ENCODE data around the gene REV3L. TPM values are rescaled to one million over a fixed set of nuclear protein-coding genes. Genes with fewer than 3 reads are reported as not detected.

The REV3L gene, protein sequence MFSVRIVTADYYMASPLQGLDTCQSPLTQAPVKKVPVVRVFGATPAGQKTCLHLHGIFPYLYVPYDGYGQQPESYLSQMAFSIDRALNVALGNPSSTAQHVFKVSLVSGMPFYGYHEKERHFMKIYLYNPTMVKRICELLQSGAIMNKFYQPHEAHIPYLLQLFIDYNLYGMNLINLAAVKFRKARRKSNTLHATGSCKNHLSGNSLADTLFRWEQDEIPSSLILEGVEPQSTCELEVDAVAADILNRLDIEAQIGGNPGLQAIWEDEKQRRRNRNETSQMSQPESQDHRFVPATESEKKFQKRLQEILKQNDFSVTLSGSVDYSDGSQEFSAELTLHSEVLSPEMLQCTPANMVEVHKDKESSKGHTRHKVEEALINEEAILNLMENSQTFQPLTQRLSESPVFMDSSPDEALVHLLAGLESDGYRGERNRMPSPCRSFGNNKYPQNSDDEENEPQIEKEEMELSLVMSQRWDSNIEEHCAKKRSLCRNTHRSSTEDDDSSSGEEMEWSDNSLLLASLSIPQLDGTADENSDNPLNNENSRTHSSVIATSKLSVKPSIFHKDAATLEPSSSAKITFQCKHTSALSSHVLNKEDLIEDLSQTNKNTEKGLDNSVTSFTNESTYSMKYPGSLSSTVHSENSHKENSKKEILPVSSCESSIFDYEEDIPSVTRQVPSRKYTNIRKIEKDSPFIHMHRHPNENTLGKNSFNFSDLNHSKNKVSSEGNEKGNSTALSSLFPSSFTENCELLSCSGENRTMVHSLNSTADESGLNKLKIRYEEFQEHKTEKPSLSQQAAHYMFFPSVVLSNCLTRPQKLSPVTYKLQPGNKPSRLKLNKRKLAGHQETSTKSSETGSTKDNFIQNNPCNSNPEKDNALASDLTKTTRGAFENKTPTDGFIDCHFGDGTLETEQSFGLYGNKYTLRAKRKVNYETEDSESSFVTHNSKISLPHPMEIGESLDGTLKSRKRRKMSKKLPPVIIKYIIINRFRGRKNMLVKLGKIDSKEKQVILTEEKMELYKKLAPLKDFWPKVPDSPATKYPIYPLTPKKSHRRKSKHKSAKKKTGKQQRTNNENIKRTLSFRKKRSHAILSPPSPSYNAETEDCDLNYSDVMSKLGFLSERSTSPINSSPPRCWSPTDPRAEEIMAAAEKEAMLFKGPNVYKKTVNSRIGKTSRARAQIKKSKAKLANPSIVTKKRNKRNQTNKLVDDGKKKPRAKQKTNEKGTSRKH (N-terminal part only)
- total RNA-seq: 10 to 100 TPM; 29.3 to 35.4 TPM
- polyA plus RNA-seq (ENCODE audit: insufficient read length in 6 of 6): 10 to 100 TPM; 51.5 to 68.6 (median 58.2) TPM
- long read RNA-seq, donor 1, partial matches to known transcripts: 26 of 26 reads
- long read RNA-seq, donor 1, other reads (novel, unspliced or antisense): 0 of 26 reads
- long read RNA-seq, donor 2, partial matches to known transcripts: 23 of 23 reads
- long read RNA-seq, donor 2, other reads (novel, unspliced or antisense): 0 of 23 reads
- long read RNA-seq, donor 3, partial matches to known transcripts: 11 of 11 reads
- long read RNA-seq, donor 3, other reads (novel, unspliced or antisense): 0 of 11 reads
- long read RNA-seq, donor 4, partial matches to known transcripts: 2 of 5 reads
- long read RNA-seq, donor 4, other reads (novel, unspliced or antisense): 3 of 5 reads
- long read RNA-seq, donor 5, partial matches to known transcripts: 5 of 5 reads
- long read RNA-seq, donor 5, other reads (novel, unspliced or antisense): 0 of 5 reads
- long read RNA-seq, donor 6: 0 reads
- long read RNA-seq, donor 7: 0 reads
- long read RNA-seq, donor 8: 0 reads
- long read RNA-seq, donor 9: 0 reads
- long read RNA-seq, donor 10, partial matches to known transcripts: 0 of 1 reads
- long read RNA-seq, donor 10, other reads (novel, unspliced or antisense): 1 of 1 reads
- long read RNA-seq, donor 11, partial matches to known transcripts: 20 of 21 reads
- long read RNA-seq, donor 11, other reads (novel, unspliced or antisense): 0 of 21 reads
- long read RNA-seq, donor 12, partial matches to known transcripts: 24 of 24 reads
- long read RNA-seq, donor 12, other reads (novel, unspliced or antisense): 0 of 24 reads

DNA sequence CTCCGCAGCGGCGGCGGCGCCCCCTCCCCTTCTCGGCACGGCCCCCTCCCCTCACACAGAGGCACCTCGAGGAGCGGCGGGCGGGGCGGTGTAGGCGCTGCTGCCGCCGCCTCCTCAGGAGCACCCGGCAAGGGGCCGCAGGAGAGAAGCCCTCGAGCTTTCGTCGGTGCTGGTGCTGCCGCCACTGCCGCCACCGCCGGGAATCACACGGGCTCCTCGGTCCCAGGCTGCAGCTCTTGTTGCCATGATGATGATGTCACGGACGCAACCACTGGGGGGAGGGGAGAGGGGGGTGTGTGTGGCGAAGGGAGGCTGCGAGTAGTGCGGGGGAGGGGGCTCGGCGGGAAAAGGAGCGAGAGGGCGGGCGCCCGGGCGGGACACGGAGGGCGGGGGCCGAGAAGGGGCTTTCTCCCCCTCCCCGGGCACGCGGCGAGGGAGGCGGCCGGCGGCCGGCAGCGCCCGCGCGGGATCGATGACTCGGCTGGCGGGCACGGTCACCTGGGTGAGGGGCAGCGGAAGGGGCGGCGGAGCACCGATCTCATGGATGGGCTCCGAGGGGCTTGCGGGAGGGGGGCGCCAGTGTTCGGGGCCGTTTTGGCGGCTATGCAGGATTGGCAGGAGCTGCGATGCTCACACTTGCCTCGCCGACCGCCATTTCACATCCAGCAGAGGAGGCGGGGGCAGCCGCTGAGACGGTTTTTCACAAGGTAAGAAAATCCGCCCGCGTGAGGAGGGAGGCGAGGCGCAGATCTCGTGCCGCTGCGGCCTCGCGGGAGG is at the start of gene REV3L:
Gene REV3L, minus strand, starts transcription at position 260 of the 777 bp plus-strand sequence. CDS start 330 bp downstream, outside the sequence.
- peaks cover 26 to 70% of the 10 kb centered on the region in 2 donors for H3K4me1 ChIP-seq
- no peaks in the 10 kb centered on the region for H3K9me3 ChIP-seq
- H3K4me3 ChIP-seq: peak within 1 kb of the TSS; percentile 79 to 88
- peak within 1 kb of the TSS; percentile 99 for H3K27ac ChIP-seq
- intact Hi-C loops (cut with DNase I): no loop called here
- peak; percentile 75 for ATAC-seq
- DNase-seq: peak; percentile 90 to 95 (median 92)
- TF ChIP-seq, protein P1, sequence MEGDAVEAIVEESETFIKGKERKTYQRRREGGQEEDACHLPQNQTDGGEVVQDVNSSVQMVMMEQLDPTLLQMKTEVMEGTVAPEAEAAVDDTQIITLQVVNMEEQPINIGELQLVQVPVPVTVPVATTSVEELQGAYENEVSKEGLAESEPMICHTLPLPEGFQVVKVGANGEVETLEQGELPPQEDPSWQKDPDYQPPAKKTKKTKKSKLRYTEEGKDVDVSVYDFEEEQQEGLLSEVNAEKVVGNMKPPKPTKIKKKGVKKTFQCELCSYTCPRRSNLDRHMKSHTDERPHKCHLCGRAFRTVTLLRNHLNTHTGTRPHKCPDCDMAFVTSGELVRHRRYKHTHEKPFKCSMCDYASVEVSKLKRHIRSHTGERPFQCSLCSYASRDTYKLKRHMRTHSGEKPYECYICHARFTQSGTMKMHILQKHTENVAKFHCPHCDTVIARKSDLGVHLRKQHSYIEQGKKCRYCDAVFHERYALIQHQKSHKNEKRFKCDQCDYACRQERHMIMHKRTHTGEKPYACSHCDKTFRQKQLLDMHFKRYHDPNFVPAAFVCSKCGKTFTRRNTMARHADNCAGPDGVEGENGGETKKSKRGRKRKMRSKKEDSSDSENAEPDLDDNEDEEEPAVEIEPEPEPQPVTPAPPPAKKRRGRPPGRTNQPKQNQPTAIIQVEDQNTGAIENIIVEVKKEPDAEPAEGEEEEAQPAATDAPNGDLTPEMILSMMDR (IDR thresholded peaks at IDR 0.05): no peak
- H3K36me3 ChIP-seq: no peaks in the 10 kb centered on the region
- H3K27me3 ChIP-seq: no peaks in the 10 kb centered on the region

DNA sequence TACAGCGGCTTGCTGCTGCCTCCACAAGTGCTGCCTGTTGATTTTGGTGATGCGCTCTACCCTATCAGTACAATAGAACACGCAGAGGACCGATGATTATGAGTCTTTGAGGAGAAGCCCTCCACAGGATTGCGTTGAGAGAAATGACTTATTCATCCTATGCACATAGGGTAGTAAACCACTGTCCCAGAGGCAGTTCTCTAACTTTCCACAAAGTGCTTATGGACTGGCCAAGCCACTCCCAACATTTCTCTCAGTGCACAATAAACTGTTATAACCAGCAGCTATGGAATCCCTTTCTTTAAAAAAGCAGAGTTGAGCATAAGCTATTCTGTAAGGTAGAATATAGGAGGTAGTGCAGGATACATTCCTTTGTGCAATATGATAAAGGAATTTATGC is 48.2 kb upstream of the REV3L start:
- TF ChIP-seq, protein P1 (IDR thresholded peaks at IDR 0.05): no peak
- Histone ChIP-seq H3K4me3 (no peak overlapping the region), H3K27ac (no peak overlapping the region), H3K27me3 (no peaks in the 10 kb centered on the region), H3K9me3 (no peaks in the 10 kb centered on the region), H3K4me1 (peaks cover 0 to 12% of the 10 kb centered on the region in 2 donors), H3K36me3 (no peaks in the 10 kb centered on the region)
- intact Hi-C loops (cut with DNase I): no loop called here
- no peak for DNase-seq
- ATAC-seq: no peak

DNA sequence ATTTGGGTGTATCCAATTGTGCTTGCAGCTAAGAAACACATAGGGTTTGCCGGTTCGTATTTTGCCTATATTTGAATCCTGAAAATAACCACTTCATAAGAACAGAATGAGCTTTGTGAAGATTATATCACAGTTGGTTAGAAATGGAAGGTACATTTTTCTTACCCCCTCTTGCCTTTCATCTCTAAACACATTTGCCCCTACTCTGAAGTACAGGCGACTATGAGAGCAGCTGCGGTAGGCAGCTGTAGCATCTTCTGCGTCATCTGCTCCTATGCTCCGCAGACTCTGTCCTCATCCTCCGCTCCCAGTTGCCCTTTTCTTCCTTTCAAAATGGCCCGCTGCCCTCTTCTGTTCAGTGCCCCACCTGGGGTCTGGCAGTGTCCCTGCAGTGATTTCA is 47.6 kb upstream of the REV3L start:
- Histone ChIP-seq H3K9me3 (no peaks in the 10 kb centered on the region), H3K4me3 (no peak overlapping the region), H3K4me1 (peaks cover 0 to 12% of the 10 kb centered on the region in 2 donors), H3K27ac (no peak overlapping the region), H3K36me3 (no peaks in the 10 kb centered on the region), H3K27me3 (no peaks in the 10 kb centered on the region)
- ATAC-seq (no peak), DNase-seq (no peak)
- TF ChIP-seq, protein P1 (IDR thresholded peaks at IDR 0.05): no peak
- intact Hi-C loops (cut with DNase I): no loop called here

Measured in left lung (tissue), 14 donors.